HepG2 (cell line): Measurements from ENCODE around the gene SCMH1. TPM values are rescaled to one million over a fixed set of nuclear protein-coding genes. Genes with fewer than 3 reads are reported as not detected.

ENCODE experiments used
- CSRNP2 ChIP-seq: sonication (generic); formaldehyde crosslinking; conservative IDR thresholded peaks from 2 replicates; pipeline ENCODE4 v1.8.0; 2022; ENCODE audit warnings: low read depth, missing genetic modification reagents
- DMAP1 ChIP-seq: IDR thresholded peaks from 2 replicates; pipeline ENCODE4 v1.6.1; 2016
- HDAC2 ChIP-seq: sonication (generic); formaldehyde crosslinking; IDR thresholded peaks from 2 replicates; pipeline ENCODE4 v1.4.0; 2020; ENCODE audit warnings: missing genetic modification reagents
- HHEX ChIP-seq: IDR thresholded peaks from 2 replicates; pipeline ENCODE4 v1.6.1; 2016; ENCODE audit warnings: control low read depth
- HNRNPL ChIP-seq: fragments of 200-400 bp; formaldehyde crosslinking; IDR thresholded peaks from 2 replicates; pipeline ENCODE4 v1.6.1; 2017; ENCODE audit warnings: mild to moderate bottlenecking, low read depth, low read length
- IRF1 ChIP-seq: sonication (generic); formaldehyde crosslinking; IDR thresholded peaks from 2 replicates; pipeline ENCODE4 v1.4.0; 2020; ENCODE audit warnings: low read depth, mild to moderate bottlenecking, missing genetic modification reagents
- LCORL ChIP-seq, 2 experiments: fragments of 450-650 bp in 1 of 2; sonication (generic) in 1 of 2; formaldehyde crosslinking in 1 of 2; IDR thresholded peaks; 2 replicates each; pipeline versions ENCODE4 v1.5.0 to v1.6.1; 2017 to 2020; ENCODE audit warnings: antibody characterized with exemption in 1 of 2, missing genetic modification reagents in 1 of 2
- PAF1 ChIP-seq: IDR thresholded peaks from 2 replicates; pipeline ENCODE4 v1.6.1; 2016; ENCODE audit warnings: missing genetic modification reagents, missing compliant biosample characterization
- PLSCR1 ChIP-seq: sonication (generic); formaldehyde crosslinking; IDR thresholded peaks from 2 replicates; pipeline ENCODE4 v1.5.0; 2020; ENCODE audit warnings: missing genetic modification reagents, mild to moderate bottlenecking, borderline replicate concordance
- POGZ ChIP-seq: sonication (generic); formaldehyde crosslinking; IDR thresholded peaks from 2 replicates; pipeline ENCODE4 v1.4.0; 2020; ENCODE audit warnings: mild to moderate bottlenecking, missing genetic modification reagents
- POLR2AphosphoS5 ChIP-seq: IDR thresholded peaks from 2 replicates; pipeline ENCODE4 v1.6.1; 2012; ENCODE audit warnings: low read depth, low read length
- REPIN1 ChIP-seq: sonication (generic); formaldehyde crosslinking; IDR thresholded peaks from 2 replicates; pipeline ENCODE4 v1.8.0; 2022; ENCODE audit warnings: missing genetic modification reagents, low read depth, mild to moderate bottlenecking, borderline replicate concordance
- SP5 ChIP-seq: IDR thresholded peaks from 2 replicates; pipeline ENCODE4 v1.6.1; 2016; ENCODE audit warnings: low read depth, borderline replicate concordance
- ZFYVE20 ChIP-seq: sonication (generic); formaldehyde crosslinking; IDR thresholded peaks from 2 replicates; pipeline ENCODE4 v1.8.0; 2023; ENCODE audit warnings: low read depth, mild to moderate bottlenecking, moderate library complexity, missing genetic modification reagents, borderline replicate concordance
- ZNF142 ChIP-seq: sonication (generic); formaldehyde crosslinking; IDR thresholded peaks from 2 replicates; pipeline ENCODE4 v1.4.0; 2020; ENCODE audit warnings: missing genetic modification reagents
- ZNF275 ChIP-seq: sonication (generic); formaldehyde crosslinking; IDR thresholded peaks from 2 replicates; pipeline ENCODE4 v1.8.0; 2022; ENCODE audit warnings: missing genetic modification reagents, mild to moderate bottlenecking, inconsistent platforms, borderline replicate concordance
- ZNF296 ChIP-seq: sonication (generic); formaldehyde crosslinking; conservative IDR thresholded peaks from 2 replicates; pipeline ENCODE4 v1.5.0; 2020; ENCODE audit warnings: mild to moderate bottlenecking, missing genetic modification reagents
- ZNF3 ChIP-seq: IDR thresholded peaks from 2 replicates; pipeline ENCODE4 v1.7.0; 2017; ENCODE audit warnings: inconsistent platforms
- ZNF44 ChIP-seq: sonication (generic); formaldehyde crosslinking; IDR thresholded peaks from 2 replicates; pipeline ENCODE4 v1.5.1; 2020; ENCODE audit warnings: mild to moderate bottlenecking, missing genetic modification reagents
- ZNF747 ChIP-seq: sonication (generic); formaldehyde crosslinking; IDR thresholded peaks from 2 replicates; pipeline ENCODE4 v1.8.1; 2023; ENCODE audit warnings: missing genetic modification reagents, mild to moderate bottlenecking, borderline replicate concordance
- polyA plus RNA-seq, 8 experiments: library from polyadenylated mRNA; depleted of rRNA in 3 of 8; stranded (reverse) in 7 of 8; unstranded in 1 of 8; fragments of >200 nt; fragmentation: Illumina TruSeq in 4 of 8; extraction: Trizol in 4 of 8; gene quantifications; 2 replicates each; pipeline versions ENCODE4 v1.2.1 to v1.2.3, GENCODE V29; 2011 to 2016; ENCODE audit warnings: low read depth in 4 of 8, missing spikeins in 1 of 8, mixed read lengths in 1 of 8; ENCODE audit not compliant: insufficient read depth in 1 of 8
- total RNA-seq, 5 experiments: library from RNA; depleted of rRNA; stranded (reverse); fragments of >200 nt; fragmentation: Illumina TruSeq; extraction: Trizol; gene quantifications; 2 replicates each; pipeline ENCODE4 v1.2.3, GENCODE V29; 2016; ENCODE audit warnings: low read depth in 1 of 5

SCMH1 gene
- total and polyA plus RNA-seq, 2 of the 13 experiments (the other 11 are each of a cell fraction or from before 2014, with no cell fraction given), result 41.8 to 52.6 TPM

GRCh38 chr1:41239988-41240610, 2.0 kb downstream of the SCMH1 start (continued):
- TF ChIP-seq ZNF296 (CRISPR knock-in tag) (no peak), ZNF747 (CRISPR knock-in tag) (no peak), SP5 (CRISPR knock-in tag) (peak; percentile 63; the same call in 1 of the 2 replicates), ZNF3 (no peak), DMAP1 (CRISPR knock-in tag) (no peak), ZNF142 (CRISPR knock-in tag) (no peak), ZNF275 (CRISPR knock-in tag) (no peak), POLR2AphosphoS5 (no peak), HHEX (CRISPR knock-in tag) (peak; percentile 90), CSRNP2 (CRISPR knock-in tag) (no peak), LCORL (IDR thresholded peaks at IDR 0.05) (peak; percentile 82; the same call in 1 of the 2 replicates), LCORL (CRISPR knock-in tag; IDR thresholded peaks at IDR 0.05) (peak; percentile 45; the same call in 1 of the 2 replicates), HNRNPL (no peak), POGZ (CRISPR knock-in tag) (peak; percentile 31; the same call in 1 of the 2 replicates), HDAC2 (CRISPR knock-in tag) (peak; percentile 94), PLSCR1 (CRISPR knock-in tag) (no peak), ZNF44 (CRISPR knock-in tag) (no peak), ZFYVE20 (CRISPR knock-in tag) (no peak), REPIN1 (peak; percentile 75; the same call in 1 of the 2 replicates), PAF1 (CRISPR knock-in tag) (no peak), IRF1 (no peak)
